PC-9 (cell line): ENCODE measurements around the gene QRFP. TPM values are rescaled to one million over a fixed set of nuclear protein-coding genes. Genes with fewer than 3 reads are reported as not detected.

Source experiments
- BruUV-seq: library from RNA; stranded (reverse); fragments of 400-500 nt; replicated peaks from 2 replicates; lab custom pipeline; 2021; lab: Mats Ljungman, UMichigan
- CTCF ChIA-PET: fragments of 300-600 bp; sonication (Branson Sonifier 250); formaldehyde crosslinking; loops from one replicate; lab custom pipeline; 2022; ENCODE audit warnings: antibody characterized with exemption; lab: Charles Lee
- POLR2A ChIA-PET: fragments of 300-600 bp; sonication (Branson Sonifier 250); formaldehyde crosslinking; loops from one replicate; lab custom pipeline; 2022; ENCODE audit warnings: antibody characterized with exemption; ENCODE audit not compliant: unreplicated experiment; lab: Charles Lee
- DNase-seq, 2 experiments: peaks; one replicate each; pipeline versions ENCODE4 v3.0.0 to v3.0.0-alpha.2; 2015 to 2022; ENCODE audit warnings: mixed read lengths in 1 of 2
- H2AFZ ChIP-seq: fragments of 200-600 bp; sonication (generic); 2 replicates; pipeline ENCODE4 v1.8.1; 2017; ENCODE audit warnings: antibody characterized with exemption
- H3F3A ChIP-seq: fragments of 200-600 bp; sonication (generic); 2 replicates; pipeline ENCODE4 v1.8.1; 2017; ENCODE audit warnings: antibody characterized with exemption, mild to moderate bottlenecking, low read depth; ENCODE audit not compliant: insufficient read depth
- H3K27ac ChIP-seq: fragments of 200-600 bp; sonication (generic); 2 replicates; pipeline ENCODE4 v1.6.1; 2016; ENCODE audit warnings: mixed run types
- H3K27me3 ChIP-seq: fragments of 200-600 bp; sonication (generic); 2 replicates; pipeline ENCODE4 v1.6.1; 2016; ENCODE audit warnings: low read depth, mixed run types; ENCODE audit not compliant: insufficient read depth
- H3K36me3 ChIP-seq: fragments of 200-600 bp; sonication (generic); 2 replicates; pipeline ENCODE4 v1.6.1; 2016; ENCODE audit warnings: low read depth, mixed run types
- H3K4me1 ChIP-seq: fragments of 200-600 bp; sonication (generic); replicated peaks from 2 replicates; pipeline ENCODE4 v1.6.1; 2016; ENCODE audit warnings: mixed run types; ENCODE audit not compliant: insufficient read depth
- H3K4me2 ChIP-seq: fragments of 200-600 bp; sonication (generic); 2 replicates; pipeline ENCODE4 v1.6.1; 2017; ENCODE audit warnings: mixed run types
- H3K4me3 ChIP-seq: fragments of 200-600 bp; sonication (generic); 2 replicates; pipeline ENCODE4 v1.6.1; 2016; ENCODE audit warnings: mixed run types
- H3K79me2 ChIP-seq: fragments of 200-600 bp; sonication (generic); 2 replicates; pipeline ENCODE4 v1.6.1; 2017; ENCODE audit warnings: low read depth, mixed run types
- H3K9me2 ChIP-seq: fragments of 200-600 bp; sonication (generic); 2 replicates; pipeline ENCODE4 v1.8.1; 2017; ENCODE audit warnings: mild to moderate bottlenecking; ENCODE audit not compliant: insufficient read depth
- H3K9me3 ChIP-seq: fragments of 200-600 bp; sonication (generic); 2 replicates; pipeline ENCODE4 v1.8.1; 2016; ENCODE audit warnings: low read depth; ENCODE audit not compliant: insufficient read depth
- H4K20me1 ChIP-seq: fragments of 200-600 bp; sonication (generic); 2 replicates; pipeline ENCODE4 v1.8.1; 2017; ENCODE audit not compliant: insufficient read depth
- CTCF ChIP-seq: fragments of 200-600 bp; sonication (generic); conservative IDR thresholded peaks from 2 replicates; pipeline ENCODE4 v1.6.1; 2017; ENCODE audit warnings: mixed run types, antibody characterized with exemption, mild to moderate bottlenecking, moderate library complexity
- EZH2 ChIP-seq: fragments of 200-600 bp; sonication (generic); IDR thresholded peaks from 2 replicates; pipeline ENCODE4 v1.8.0; 2017; ENCODE audit warnings: antibody characterized with exemption, low read depth
- intact Hi-C: fragments of 100-400 bp; cut with micrococcal nuclease; formaldehyde crosslinking; loops from one replicate; pipeline ENCODE4 v1.10.0; 2022; ENCODE audit not compliant: unreplicated experiment
- total RNA-seq: library from RNA; stranded (reverse); gene quantifications from 2 replicates; pipeline ENCODE4 v1.2.3, GENCODE V29; 2021

QRFP gene
- total RNA-seq, 1 experiment from 2014 or later, result not detected

- no peak overlapping the region for H3K27ac ChIP-seq
- BruUV-seq, result no TSS peak
- CTCF ChIA-PET, result no interaction called here
These were observed 27.2 kb upstream of the QRFP start for GRCh38 chr9:130923611-130924447.

GRCh38 chr9:130922893-130923610 lies 26.4 kb upstream of the QRFP start:
- CTCF ChIA-PET, result no interaction called here

More at GRCh38 chr9:130923611-130924447, 27.2 kb upstream of the QRFP start:
- DNase-seq, result no peak
- Histone ChIP-seq H3K4me3 (no peak overlapping the region), H3K9me3 (no peaks in the 10 kb centered on the region), H2AFZ (no peak overlapping the region), H3F3A (peaks cover 24% of the 10 kb centered on the region), H3K4me1 (peaks cover 20% of the 10 kb centered on the region), H3K9me2 (no peaks in the 10 kb centered on the region), H3K4me2 (no peak overlapping the region), H4K20me1 (no peaks in the 10 kb centered on the region), H3K27me3 (peaks cover 13% of the 10 kb centered on the region), H3K36me3 (no peaks in the 10 kb centered on the region), H3K79me2 (no peaks in the 10 kb centered on the region)
- POLR2A ChIA-PET, result no interaction called here
- intact Hi-C loops, result no loop called here
- TF ChIP-seq CTCF (no peak), EZH2 (no peak)

More at GRCh38 chr9:130922893-130923610, 26.4 kb upstream of the QRFP start:
- no TSS peak for BruUV-seq
- no peak overlapping the region for H3K4me2 ChIP-seq
- POLR2A ChIA-PET, result no interaction called here
- no peak for DNase-seq
- peaks cover 20% of the 10 kb centered on the region for H3F3A ChIP-seq
- no peaks in the 10 kb centered on the region for H3K9me2 ChIP-seq
- H3K4me1 ChIP-seq, result peaks cover 13% of the 10 kb centered on the region
- H4K20me1 ChIP-seq, result no peaks in the 10 kb centered on the region
- TF ChIP-seq EZH2 (no peak), CTCF (no peak)
- H3K36me3 ChIP-seq, result no peaks in the 10 kb centered on the region
- H3K9me3 ChIP-seq, result no peaks in the 10 kb centered on the region
- H3K27me3 ChIP-seq, result peaks cover 19% of the 10 kb centered on the region
- H3K79me2 ChIP-seq, result no peaks in the 10 kb centered on the region
- intact Hi-C loops, result no loop called here
- no peak overlapping the region for H3K27ac ChIP-seq
- H2AFZ ChIP-seq, result no peak overlapping the region
- H3K4me3 ChIP-seq, result no peak overlapping the region
